ENCODE measurements around the gene NETO2. TPM values are rescaled to one million over a fixed set of nuclear protein-coding genes. Genes with fewer than 3 reads are reported as not detected.

NETO2 gene
- total RNA-seq, 1 donor from 2014 or later: 18.7 TPM

DNA sequence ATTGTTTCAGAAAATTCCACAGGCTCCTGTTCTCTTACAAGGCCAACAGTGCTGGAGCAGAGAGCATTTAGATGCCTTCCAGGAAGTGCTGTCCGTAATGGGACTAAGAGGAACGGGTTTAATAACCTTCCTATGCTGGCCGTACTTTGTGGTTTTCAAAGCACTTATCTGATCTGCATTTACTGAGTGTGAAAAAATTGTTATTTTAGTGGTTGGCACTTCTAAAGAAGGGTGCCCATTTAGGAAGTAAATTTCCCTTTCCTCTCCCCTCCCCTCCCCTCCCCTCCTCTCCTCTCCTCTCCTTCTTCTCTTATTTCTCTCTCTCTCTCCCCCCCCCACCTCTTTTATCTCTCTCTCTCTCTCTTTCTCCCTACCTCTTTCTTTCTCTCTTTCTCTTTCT is 98.3 kb downstream of the NETO2 start:
- TF ChIP-seq, protein P1, sequence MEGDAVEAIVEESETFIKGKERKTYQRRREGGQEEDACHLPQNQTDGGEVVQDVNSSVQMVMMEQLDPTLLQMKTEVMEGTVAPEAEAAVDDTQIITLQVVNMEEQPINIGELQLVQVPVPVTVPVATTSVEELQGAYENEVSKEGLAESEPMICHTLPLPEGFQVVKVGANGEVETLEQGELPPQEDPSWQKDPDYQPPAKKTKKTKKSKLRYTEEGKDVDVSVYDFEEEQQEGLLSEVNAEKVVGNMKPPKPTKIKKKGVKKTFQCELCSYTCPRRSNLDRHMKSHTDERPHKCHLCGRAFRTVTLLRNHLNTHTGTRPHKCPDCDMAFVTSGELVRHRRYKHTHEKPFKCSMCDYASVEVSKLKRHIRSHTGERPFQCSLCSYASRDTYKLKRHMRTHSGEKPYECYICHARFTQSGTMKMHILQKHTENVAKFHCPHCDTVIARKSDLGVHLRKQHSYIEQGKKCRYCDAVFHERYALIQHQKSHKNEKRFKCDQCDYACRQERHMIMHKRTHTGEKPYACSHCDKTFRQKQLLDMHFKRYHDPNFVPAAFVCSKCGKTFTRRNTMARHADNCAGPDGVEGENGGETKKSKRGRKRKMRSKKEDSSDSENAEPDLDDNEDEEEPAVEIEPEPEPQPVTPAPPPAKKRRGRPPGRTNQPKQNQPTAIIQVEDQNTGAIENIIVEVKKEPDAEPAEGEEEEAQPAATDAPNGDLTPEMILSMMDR (IDR thresholded peaks at IDR 0.05): no peak
- Histone ChIP-seq H3K36me3 (no peaks in the 10 kb centered on the region), H3K27ac (no peak overlapping the region), H3K4me3 (no peak overlapping the region), H3K9me3 (no peaks in the 10 kb centered on the region), H3K4me1 (no peaks in the 10 kb centered on the region), H3K27me3 (ENCODE audit: low read depth) (no peaks in the 10 kb centered on the region)
- DNase-seq (no peak), ATAC-seq (no peak)
- intact Hi-C loops (cut with DNase I): no loop called here

DNA sequence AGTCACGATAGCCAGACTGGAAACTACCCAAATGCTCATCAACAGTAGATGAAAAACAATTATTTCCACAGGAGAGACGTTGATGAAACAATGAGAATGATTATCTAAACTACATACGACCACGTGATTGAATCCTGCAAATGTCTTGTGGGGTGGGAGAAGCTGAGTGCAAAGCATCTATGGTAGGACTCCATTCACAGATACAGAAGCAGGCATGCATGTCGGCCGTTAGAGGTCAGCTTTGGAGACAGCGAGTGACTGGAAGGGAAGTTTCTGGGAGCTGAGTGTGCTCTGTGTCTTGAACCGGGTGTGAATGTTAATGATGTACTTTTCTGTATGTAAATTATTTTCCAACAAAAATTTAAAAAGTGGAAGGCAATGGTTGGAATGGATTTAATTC is 98.7 kb downstream of the NETO2 start:
- Histone ChIP-seq H3K9me3 (no peaks in the 10 kb centered on the region), H3K4me3 (no peak overlapping the region), H3K36me3 (no peaks in the 10 kb centered on the region), H3K4me1 (no peaks in the 10 kb centered on the region), H3K27ac (no peak overlapping the region), H3K27me3 (ENCODE audit: low read depth) (no peaks in the 10 kb centered on the region)
- ATAC-seq (peak in 1 of 2 donors; percentile 36), DNase-seq (no peak)
- TF ChIP-seq, protein P1 (IDR thresholded peaks at IDR 0.05): no peak
- intact Hi-C loops (cut with DNase I): no loop called here

DNA sequence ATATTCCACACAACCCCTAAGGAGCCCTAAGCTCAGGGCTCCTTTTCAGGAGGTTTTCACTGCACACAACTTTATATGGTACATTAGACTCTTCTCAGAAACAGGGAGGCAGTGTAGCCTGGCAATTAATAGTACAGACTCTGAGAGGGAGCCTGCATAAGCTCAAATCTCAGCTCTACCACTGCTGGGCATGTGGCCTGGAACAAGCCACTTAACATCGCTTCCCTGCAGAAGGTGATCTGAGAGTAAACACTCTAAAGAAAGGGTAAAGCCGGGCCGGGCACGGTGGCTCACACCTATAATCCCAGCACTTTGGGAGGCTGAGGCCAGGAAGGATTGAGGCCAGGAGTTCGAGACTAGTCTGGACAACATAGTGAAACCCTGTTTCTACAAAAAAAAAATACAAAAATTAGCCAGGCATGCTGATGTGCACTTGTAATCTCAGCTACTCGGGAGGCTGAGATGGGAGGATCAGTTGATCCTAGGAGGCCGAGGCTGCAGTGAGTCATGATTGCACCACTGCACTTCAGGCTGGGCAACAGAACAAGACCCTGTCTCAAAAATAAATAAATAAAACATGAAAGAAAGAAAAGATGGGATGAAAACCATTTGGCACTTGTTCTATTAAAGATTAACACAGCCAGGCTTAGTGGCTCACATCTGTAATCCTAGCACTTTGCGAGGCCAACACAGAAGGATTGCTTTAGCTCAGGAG is 99.6 kb downstream of the NETO2 start:
- ATAC-seq: peak in 1 of 2 donors; percentile 36
- TF ChIP-seq, protein P1 (IDR thresholded peaks at IDR 0.05): no peak
- DNase-seq: no peak
- no peak overlapping the region for H3K4me3 ChIP-seq
- H3K4me1 ChIP-seq: no peaks in the 10 kb centered on the region
- H3K27me3 ChIP-seq (ENCODE audit: low read depth): no peaks in the 10 kb centered on the region
- H3K9me3 ChIP-seq: no peaks in the 10 kb centered on the region
- H3K36me3 ChIP-seq: no peaks in the 10 kb centered on the region
- intact Hi-C loops (cut with DNase I): no loop called here
- H3K27ac ChIP-seq: no peak overlapping the region

DNA sequence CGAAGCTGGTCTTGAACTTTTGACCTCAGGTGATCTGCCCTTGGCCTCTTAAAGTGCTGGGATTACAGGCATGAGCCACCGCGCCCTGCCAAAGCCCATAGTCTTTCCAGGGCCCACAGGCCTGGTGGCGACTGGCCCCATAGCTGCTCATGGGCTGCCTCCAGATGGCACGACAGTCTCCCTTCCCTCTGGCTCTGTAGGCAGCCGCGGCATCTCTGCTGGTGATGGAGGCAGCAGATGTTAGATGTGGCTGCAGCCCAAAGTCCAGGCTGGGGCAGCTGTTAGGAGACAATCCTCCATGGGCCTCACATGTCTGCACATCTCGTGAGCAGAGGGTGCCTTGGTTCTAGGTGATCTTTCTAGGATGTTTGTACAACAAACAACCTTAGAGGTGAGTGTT is 100.5 kb downstream of the NETO2 start:
- Histone ChIP-seq H3K36me3 (no peaks in the 10 kb centered on the region), H3K9me3 (no peaks in the 10 kb centered on the region), H3K4me1 (no peaks in the 10 kb centered on the region), H3K27ac (no peak overlapping the region), H3K27me3 (ENCODE audit: low read depth) (no peaks in the 10 kb centered on the region), H3K4me3 (no peak overlapping the region)
- intact Hi-C loops (cut with DNase I): no loop called here
- TF ChIP-seq, protein P1 (IDR thresholded peaks at IDR 0.05): no peak
- ATAC-seq: no peak
- no peak for DNase-seq

DNA sequence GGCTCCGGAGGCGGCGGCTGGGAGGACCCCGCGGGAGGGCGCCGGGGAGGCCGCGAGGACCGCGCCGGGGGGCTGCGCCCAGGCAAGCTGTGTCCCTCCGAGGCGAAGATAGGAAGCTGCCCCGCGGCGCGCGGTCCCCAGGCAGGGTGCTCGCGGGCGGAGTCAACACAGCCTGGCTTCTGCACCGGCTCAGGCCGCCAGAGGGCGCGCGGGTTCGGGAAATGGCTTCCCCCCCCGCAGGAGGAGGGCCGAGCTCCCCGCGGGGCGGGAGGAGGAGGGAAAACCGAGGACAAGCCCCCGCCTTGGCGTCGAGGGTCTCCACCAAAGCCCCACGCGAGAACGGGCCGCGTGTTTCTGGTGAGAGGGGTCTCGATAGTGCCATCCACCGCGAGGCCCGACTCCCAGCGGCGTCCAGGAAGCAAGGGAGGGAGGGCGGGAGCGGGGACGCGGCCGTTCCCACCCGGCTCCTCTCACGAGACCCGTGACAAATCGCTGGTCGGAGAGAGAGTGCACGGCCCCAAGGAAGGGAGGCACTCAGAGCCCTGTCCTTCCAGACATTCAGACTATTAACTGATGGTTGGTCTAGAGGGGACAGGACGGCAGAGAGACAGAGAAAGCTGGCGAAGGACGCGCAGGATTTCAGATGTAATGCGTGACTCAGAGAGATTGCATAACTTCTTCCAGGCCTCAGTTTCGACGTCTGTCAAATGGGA is 105.8 kb downstream of the NETO2 start:
- ATAC-seq (peak; percentile 98 to 99), DNase-seq (peak; percentile 93)
- Histone ChIP-seq H3K9me3 (no peaks in the 10 kb centered on the region), H3K4me1 (peaks cover 4% of the 10 kb centered on the region), H3K27me3 (ENCODE audit: low read depth) (peaks cover 11% of the 10 kb centered on the region), H3K4me3 (peak overlapping the region; percentile 63), H3K27ac (peak overlapping the region; percentile 55), H3K36me3 (no peaks in the 10 kb centered on the region)
- TF ChIP-seq, protein P1 (IDR thresholded peaks at IDR 0.05): peak; percentile 95
- intact Hi-C loops (cut with DNase I): no loop called here

Measured in lower lobe of right lung (tissue), 2 donors.